Mononuclear cell (primary cell): ENCODE measurements around the gene GFM1. TPM values are rescaled to one million over a fixed set of nuclear protein-coding genes. Genes with fewer than 3 reads are reported as not detected.

ENCODE experiments used
- H3K27me3 ChIP-seq: 2 replicates; pipeline ENCODE4 v1.6.0; 2011; ENCODE audit warnings: low read length, control low read depth; ENCODE audit not compliant: insufficient read depth
- H3K4me1 ChIP-seq: 2 replicates; pipeline ENCODE4 v1.5.1; 2011; ENCODE audit warnings: mild to moderate bottlenecking, low read length, control low read depth; ENCODE audit not compliant: insufficient read depth
- H3K4me3 ChIP-seq: 2 replicates; pipeline ENCODE4 v1.5.1; 2011; ENCODE audit warnings: mild to moderate bottlenecking, low read length, moderate library complexity
- H3K9me3 ChIP-seq: 2 replicates; pipeline ENCODE4 v1.5.1; 2011; ENCODE audit warnings: low read depth, mild to moderate bottlenecking, control low read depth, low read length
- total RNA-seq: library from RNA; depleted of rRNA; stranded (reverse); fragments of >200 nt; gene quantifications from one replicate; pipeline ENCODE4 v1.2.3, GENCODE V29; 2012

Gene GFM1
- total RNA-seq, 1 donor: 34.0 TPM

GRCh38 chr3:158702815-158703481 is 58.6 kb downstream of the GFM1 start:
- H3K27me3 ChIP-seq: no peaks in the 10 kb centered on the region
- H3K9me3 ChIP-seq: no peaks in the 10 kb centered on the region
- no peak overlapping the region for H3K4me3 ChIP-seq
- no peaks in the 10 kb centered on the region for H3K4me1 ChIP-seq

- no peaks in the 10 kb centered on the region for H3K27me3 ChIP-seq
- no peaks in the 10 kb centered on the region for H3K9me3 ChIP-seq
- no peak overlapping the region for H3K4me3 ChIP-seq
- H3K4me1 ChIP-seq: no peaks in the 10 kb centered on the region
Measured at GRCh38 chr3:158703566-158703965, 59.2 kb downstream of the GFM1 start.

GRCh38 chr3:158709666-158710083 is 65.3 kb downstream of the GFM1 start:
- Histone ChIP-seq H3K4me3 (no peak overlapping the region), H3K4me1 (peaks cover 5% of the 10 kb centered on the region), H3K9me3 (no peaks in the 10 kb centered on the region), H3K27me3 (no peaks in the 10 kb centered on the region)

- Histone ChIP-seq H3K27me3 (no peaks in the 10 kb centered on the region), H3K4me3 (no peak overlapping the region), H3K9me3 (no peaks in the 10 kb centered on the region), H3K4me1 (peaks cover 5% of the 10 kb centered on the region)
Measured at GRCh38 chr3:158710601-158711000, 66.3 kb downstream of the GFM1 start.

GRCh38 chr3:158711886-158712285 is 67.6 kb downstream of the GFM1 start:
- Histone ChIP-seq H3K9me3 (no peaks in the 10 kb centered on the region), H3K4me3 (no peak overlapping the region), H3K27me3 (no peaks in the 10 kb centered on the region), H3K4me1 (peaks cover 5% of the 10 kb centered on the region)

- H3K9me3 ChIP-seq: no peaks in the 10 kb centered on the region
- peaks cover 5% of the 10 kb centered on the region for H3K4me1 ChIP-seq
- H3K4me3 ChIP-seq: no peak overlapping the region
- H3K27me3 ChIP-seq: no peaks in the 10 kb centered on the region
Measured at GRCh38 chr3:158712443-158712842, 68.1 kb downstream of the GFM1 start.

- peaks cover 5% of the 10 kb centered on the region for H3K4me1 ChIP-seq
- H3K4me3 ChIP-seq: no peak overlapping the region
- H3K9me3 ChIP-seq: no peaks in the 10 kb centered on the region
- H3K27me3 ChIP-seq: no peaks in the 10 kb centered on the region
Measured at GRCh38 chr3:158713094-158713499, 68.8 kb downstream of the GFM1 start.

GRCh38 chr3:158717576-158717975 is 73.2 kb downstream of the GFM1 start:
- Histone ChIP-seq H3K27me3 (no peaks in the 10 kb centered on the region), H3K4me3 (no peak overlapping the region), H3K4me1 (peaks cover 15% of the 10 kb centered on the region), H3K9me3 (no peaks in the 10 kb centered on the region)

- Histone ChIP-seq H3K9me3 (no peaks in the 10 kb centered on the region), H3K4me3 (no peak overlapping the region), H3K27me3 (no peaks in the 10 kb centered on the region), H3K4me1 (peaks cover 20% of the 10 kb centered on the region)
Measured at GRCh38 chr3:158718490-158719170, 74.3 kb downstream of the GFM1 start.

- Histone ChIP-seq H3K27me3 (no peaks in the 10 kb centered on the region), H3K4me3 (no peak overlapping the region), H3K9me3 (no peaks in the 10 kb centered on the region), H3K4me1 (peaks cover 22% of the 10 kb centered on the region)
Measured at GRCh38 chr3:158722108-158722507, 77.8 kb downstream of the GFM1 start.

- Histone ChIP-seq H3K9me3 (no peaks in the 10 kb centered on the region), H3K4me3 (no peak overlapping the region), H3K27me3 (no peaks in the 10 kb centered on the region), H3K4me1 (peaks cover 33% of the 10 kb centered on the region)
Measured at GRCh38 chr3:158723991-158724390, 79.7 kb downstream of the GFM1 start.

- no peaks in the 10 kb centered on the region for H3K27me3 ChIP-seq
- no peak overlapping the region for H3K4me3 ChIP-seq
- H3K4me1 ChIP-seq: peaks cover 33% of the 10 kb centered on the region
- H3K9me3 ChIP-seq: no peaks in the 10 kb centered on the region
Measured at GRCh38 chr3:158725348-158726011, 81.2 kb downstream of the GFM1 start.

- Histone ChIP-seq H3K27me3 (peaks cover 6% of the 10 kb centered on the region), H3K4me3 (no peak overlapping the region), H3K4me1 (peaks cover 35% of the 10 kb centered on the region), H3K9me3 (no peaks in the 10 kb centered on the region)
Measured at GRCh38 chr3:158727206-158728060, 83.1 kb downstream of the GFM1 start.

- Histone ChIP-seq H3K4me3 (no peak overlapping the region), H3K9me3 (no peaks in the 10 kb centered on the region), H3K27me3 (peaks cover 6% of the 10 kb centered on the region), H3K4me1 (peaks cover 32% of the 10 kb centered on the region)
Measured at GRCh38 chr3:158728061-158728377, 83.7 kb downstream of the GFM1 start.

- H3K27me3 ChIP-seq: peaks cover 6% of the 10 kb centered on the region
- H3K4me1 ChIP-seq: peaks cover 24% of the 10 kb centered on the region
- no peaks in the 10 kb centered on the region for H3K9me3 ChIP-seq
- no peak overlapping the region for H3K4me3 ChIP-seq
Measured at GRCh38 chr3:158728851-158729250, 84.5 kb downstream of the GFM1 start.
